Stimulated activated CD4-positive, alpha-beta T cell treated with anti-CD3 and anti-CD28 coated beads, Interleukin-4, amount 100 ng/mL, for 4 hours (primary cell): Measurements from ENCODE around the gene PRDM11.
"Not testable (repeated sequence)": the region's sequence is repeated elsewhere in the genome, so short reads cannot be mapped to it uniquely, and the experiment has no call there.

Experiments used
- DNase-seq, 2 experiments: peaks; one replicate each; pipeline ENCODE4 v3.0.0-alpha.2; 2020

The PRDM11 gene

DNA sequence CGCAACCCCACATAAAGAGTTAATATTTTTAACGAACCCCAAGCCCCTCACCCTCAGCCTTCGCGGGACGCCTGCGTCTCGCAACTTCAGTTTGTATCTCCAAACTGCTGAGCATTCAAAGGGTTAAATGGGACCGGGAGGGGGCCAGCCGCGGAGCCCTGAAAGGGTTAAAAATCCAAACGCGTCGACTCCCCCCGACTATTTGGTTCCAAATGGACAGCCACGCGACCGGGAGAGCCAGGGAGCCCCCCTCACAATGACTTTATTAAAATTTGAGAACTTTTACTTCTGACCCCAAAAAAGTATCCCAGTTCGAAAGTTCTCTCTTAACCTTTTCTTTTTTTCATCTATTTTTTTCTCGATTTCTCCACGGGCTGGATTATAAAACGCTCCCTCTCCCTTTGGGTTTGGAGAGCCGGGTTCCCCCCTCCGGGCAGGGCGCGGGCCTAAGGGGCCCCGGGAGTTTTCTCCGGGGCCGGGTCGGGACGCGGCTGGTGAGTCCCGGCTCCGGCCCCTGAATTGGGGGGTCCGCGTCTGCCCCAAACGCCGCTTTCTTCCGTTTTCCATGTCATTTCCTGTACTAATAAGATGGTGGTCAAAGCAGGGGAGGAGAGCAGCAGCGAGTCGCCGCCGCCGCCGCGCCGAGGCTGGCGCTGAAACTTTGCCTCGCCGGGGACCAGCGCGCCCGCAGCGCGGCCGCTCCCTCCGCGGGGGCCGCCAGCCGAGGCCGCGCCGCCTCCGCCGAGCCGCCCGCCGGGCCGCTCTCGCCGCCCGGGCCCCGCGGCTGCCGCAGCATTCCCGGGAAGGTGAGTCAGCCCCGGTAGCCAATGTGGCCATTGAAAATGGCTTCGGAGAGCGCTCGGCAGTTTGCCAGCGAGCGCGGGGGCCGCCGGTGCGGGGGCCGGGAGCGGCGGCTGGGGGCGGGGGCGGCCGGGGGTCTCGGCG, at the start of gene PRDM11:
Gene PRDM11 (plus strand): TSS at position 568 of the 945 bp plus-strand sequence. CDS start 35,128 bp downstream, outside the sequence.
- DNase-seq: peak in 1 of 2 experiments; percentile 65

- no peak for DNase-seq
Observed at GRCh38 chr11:45097721-45098493, 48.5 kb upstream of the PRDM11 start.

DNA sequence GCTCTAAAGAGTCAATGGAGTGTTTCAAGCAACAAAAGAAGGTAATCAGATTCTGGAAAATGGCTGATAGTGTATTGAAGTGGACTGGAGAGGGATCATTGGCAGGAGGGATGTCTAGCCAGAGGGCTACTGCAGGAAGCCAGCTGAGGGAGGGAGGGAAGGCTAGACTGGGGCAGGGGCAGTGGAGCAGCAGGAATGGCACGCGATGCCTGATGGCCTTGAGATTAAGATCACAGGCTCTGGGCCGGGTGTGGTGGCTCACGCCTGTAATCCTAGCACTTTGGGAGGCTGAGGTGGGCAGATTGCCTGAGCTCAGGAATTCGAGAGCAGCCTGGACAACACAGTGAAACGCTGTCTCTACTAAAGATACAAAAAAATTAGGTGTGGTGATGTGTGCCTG, 47.5 kb upstream of the PRDM11 start:
- no peak for DNase-seq

DNA sequence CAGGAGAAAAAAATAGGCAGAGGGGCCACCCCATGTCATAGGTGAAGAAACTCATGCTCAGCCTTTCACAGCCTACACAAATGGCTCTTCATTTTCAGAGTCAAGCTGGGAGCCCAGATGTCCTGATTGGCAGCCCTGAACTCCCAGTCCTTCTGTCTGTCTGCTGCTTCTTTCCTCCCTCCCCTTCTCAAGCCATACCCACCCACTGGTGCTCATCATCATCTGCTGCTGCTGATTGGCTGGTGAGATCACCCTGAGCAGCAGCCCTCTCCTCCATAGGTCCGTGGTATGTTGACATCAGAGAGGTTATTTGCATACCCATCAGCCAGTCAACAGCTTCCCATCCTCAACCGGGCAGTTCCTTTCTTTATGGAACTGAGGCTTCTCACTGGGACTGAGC, 46.1 kb upstream of the PRDM11 start:
- no peak for DNase-seq

- no peak for DNase-seq
Observed at GRCh38 chr11:45102361-45102809, 44.1 kb upstream of the PRDM11 start.

- peak; percentile 43 to 80 for DNase-seq
Observed at GRCh38 chr11:45102810-45103621, 43.4 kb upstream of the PRDM11 start.

DNA sequence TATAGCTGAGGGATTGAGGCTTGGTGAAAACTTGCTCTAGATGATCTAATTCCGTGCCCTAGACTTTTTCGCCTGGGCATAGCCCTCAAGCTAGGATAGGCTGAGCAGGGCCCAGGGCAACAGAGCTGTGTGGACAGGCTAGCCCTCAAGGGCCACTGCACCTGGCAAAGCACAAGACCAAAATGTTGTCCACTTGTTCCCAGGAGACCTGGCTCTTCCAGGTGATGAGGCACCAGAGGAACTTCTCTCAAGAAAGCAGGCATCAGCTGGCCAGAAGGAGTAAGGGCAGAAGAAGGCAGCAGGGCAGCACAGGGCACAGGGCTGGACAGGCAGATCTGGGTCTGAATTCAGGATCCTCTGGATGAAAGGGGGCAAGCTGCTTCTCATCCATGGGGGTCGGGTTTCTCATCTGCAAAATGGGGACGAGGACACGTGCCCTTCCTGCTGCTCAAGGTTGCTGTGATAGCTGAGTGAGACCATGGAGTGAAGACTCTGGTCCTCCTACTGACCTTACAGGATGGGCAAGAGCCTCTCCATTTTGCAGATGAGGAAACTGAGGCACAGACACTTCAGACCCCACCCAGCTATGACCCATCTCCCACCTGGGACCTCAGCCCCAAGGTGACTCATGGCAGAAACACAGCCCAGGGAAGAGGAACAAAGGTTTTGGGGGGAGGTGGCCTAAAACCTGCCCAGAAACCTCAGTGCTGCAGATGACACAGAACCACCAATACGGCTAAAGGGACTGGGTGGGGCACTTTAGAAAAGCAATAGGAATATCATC, 42.2 kb upstream of the PRDM11 start:
- DNase-seq: no peak

GRCh38 chr11:45104790-45105084, 41.7 kb upstream of the PRDM11 start:
- no peak for DNase-seq

GRCh38 chr11:45105233-45105983, 41.0 kb upstream of the PRDM11 start:
- DNase-seq: peak; percentile 50 to 56

DNA sequence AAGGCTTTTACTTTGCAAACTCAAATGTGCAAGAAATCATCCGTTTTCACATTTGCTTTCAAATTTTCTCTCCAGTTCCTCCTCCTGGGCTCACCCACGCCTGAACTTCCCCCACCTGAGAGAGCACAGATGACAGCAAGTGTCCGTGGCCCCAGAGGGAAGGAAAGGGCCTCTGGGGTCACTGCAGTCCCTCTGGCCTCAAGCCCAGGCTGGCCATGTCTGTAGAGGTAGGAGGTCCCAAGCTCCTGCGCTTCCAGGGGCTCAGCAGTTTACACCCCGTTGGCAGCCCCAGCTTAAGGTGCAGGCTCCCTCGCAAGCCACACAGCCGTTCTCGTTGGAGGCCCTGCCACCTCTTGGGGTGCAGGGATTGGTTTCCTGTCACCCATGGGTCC, 40.5 kb upstream of the PRDM11 start:
- DNase-seq: no peak

GRCh38 chr11:45106440-45106839, 40.0 kb upstream of the PRDM11 start:
- DNase-seq: no peak

DNA sequence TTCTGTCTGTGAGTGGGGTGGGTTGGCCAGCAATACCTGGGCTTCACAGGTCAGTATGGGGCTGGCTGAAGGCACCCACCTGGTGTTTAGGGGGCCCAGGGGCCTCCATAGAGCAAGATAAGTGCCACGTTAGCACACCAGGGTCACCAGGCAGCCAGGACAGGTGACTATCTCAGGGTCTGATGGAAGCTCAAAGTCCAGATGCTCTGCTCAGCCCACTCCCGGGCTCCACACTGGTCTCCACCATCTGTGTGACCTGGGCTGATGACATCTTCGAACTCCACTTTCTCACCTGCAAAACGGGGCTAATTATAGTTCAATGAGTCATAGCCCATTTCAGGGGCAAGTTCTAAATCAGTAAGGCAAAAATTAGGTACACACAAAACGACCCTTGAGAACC, 39.4 kb upstream of the PRDM11 start:
- no peak for DNase-seq

- DNase-seq: no peak
Observed at GRCh38 chr11:45108070-45109064, 38.1 kb upstream of the PRDM11 start.

DNA sequence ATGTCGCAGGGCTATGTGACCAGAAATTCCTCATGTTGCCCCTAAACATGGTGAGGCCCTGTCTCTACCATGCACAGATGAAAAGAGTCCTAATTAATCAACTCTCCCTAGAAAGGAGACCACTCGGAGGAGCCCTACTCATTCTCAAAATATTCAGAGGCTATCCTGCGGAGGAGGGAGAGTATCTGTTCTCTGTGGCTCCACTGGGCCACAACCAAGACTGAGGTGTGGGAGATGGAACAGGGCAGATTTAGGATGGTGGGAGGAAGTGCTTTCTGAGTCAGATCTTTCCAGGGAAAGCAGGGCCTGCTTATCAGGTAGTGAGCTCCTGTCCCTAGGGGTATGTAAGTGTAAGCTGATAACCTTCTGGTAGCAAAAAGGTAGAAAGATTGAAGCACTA, 37.0 kb upstream of the PRDM11 start:
- no peak for DNase-seq

DNA sequence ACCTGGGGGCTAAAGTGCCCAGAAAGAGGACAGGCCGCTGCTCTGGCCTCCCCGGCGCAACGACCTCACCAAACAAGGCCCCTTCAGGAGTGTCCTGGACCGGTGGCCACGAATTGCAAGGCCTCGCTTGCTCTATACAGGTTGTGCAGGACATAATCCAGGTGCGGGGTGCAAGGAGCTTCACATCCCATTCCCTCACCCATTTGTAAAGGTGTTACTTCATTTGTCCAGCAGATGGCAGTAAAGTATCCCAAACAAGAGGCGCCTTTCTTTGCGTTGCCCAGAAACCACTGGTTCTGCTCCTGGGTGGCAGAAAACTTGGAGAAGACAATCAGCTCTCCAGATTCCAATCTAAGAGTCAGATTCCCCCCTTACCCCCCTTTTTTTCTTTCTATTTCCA, 35.9 kb upstream of the PRDM11 start:
- DNase-seq: peak in 1 of 2 experiments; percentile 16

GRCh38 chr11:45113807-45114206, 32.6 kb upstream of the PRDM11 start:
- DNase-seq: no peak

GRCh38 chr11:45127836-45128235, 18.6 kb upstream of the PRDM11 start:
- DNase-seq: not testable (repeated sequence)

- DNase-seq: no peak
Observed at GRCh38 chr11:45133878-45134277, 12.6 kb upstream of the PRDM11 start.

DNA sequence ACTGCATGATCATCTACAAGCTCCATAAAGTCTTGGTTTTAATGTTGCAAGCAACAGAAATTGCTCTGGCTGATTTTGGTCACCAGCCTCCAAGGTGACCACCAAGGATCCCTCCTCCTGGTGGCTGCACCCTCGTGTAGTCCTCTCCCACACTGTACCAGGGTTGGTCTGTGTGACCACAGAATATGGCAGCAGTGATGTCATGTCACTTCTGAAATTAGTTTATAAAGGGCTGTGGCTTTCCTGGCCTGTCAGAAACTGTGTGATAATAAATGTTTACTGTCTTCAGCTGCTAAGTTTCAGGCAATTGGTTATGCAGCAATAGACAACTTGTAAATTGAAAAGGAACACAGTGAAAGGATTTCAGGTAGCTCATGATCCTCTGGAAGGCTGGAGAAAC, 5.3 kb upstream of the PRDM11 start:
- no peak for DNase-seq

DNA sequence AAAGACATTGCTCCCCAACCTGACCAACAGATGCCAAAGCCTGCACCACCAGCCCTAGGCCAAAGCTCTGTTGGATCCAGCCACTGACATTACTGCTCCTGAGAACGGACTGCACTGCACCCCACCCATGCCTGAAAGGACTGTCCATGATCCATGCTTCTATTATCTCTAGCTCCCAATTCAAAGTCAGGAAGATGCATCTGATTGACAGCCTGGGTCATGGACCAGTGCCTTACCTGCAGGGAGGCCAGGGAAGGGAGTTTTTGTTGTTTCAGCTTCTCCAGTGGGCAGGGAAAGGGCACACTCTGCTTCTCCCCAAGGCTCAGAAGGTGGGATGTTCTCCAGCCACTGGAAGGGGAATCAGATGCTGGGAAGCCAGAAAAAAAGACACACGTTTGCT, 4.8 kb upstream of the PRDM11 start:
- DNase-seq: no peak
